Nephron (organoid): Measurements from ENCODE around the gene MIEN1.

Experiments used
- H3K27ac Mint-ChIP-seq, 3 experiments: 2 replicates each; pipeline ENCODE4 v1.8.0; 2020; ENCODE audit warnings: mixed read lengths in 3 of 3, mild to moderate bottlenecking in 2 of 3, moderate library complexity in 1 of 3
- H3K27me3 Mint-ChIP-seq: 2 replicates; pipeline ENCODE4 v1.8.0; 2021; ENCODE audit warnings: low read depth, mild to moderate bottlenecking, moderate library complexity, mixed read lengths
- H3K36me3 Mint-ChIP-seq: 2 replicates; pipeline ENCODE4 v1.8.0; 2020; ENCODE audit warnings: low read depth, mixed read lengths
- H3K4me1 Mint-ChIP-seq: 2 replicates; pipeline ENCODE4 v1.8.0; 2020; ENCODE audit warnings: mixed read lengths
- H3K4me3 Mint-ChIP-seq, 3 experiments: 2 replicates each; pipeline ENCODE4 v1.8.0; 2020; ENCODE audit warnings: mild to moderate bottlenecking in 3 of 3, mixed read lengths in 3 of 3, moderate library complexity in 2 of 3
- H3K9me3 Mint-ChIP-seq: 2 replicates; pipeline ENCODE4 v1.8.0; 2020; ENCODE audit warnings: mixed read lengths
- TF ChIP-seq, protein P1 (sequence below), 3 experiments: fragments of 200-600 bp; sonication (generic); IDR thresholded peaks; one replicate each; pipeline ENCODE4 v1.5.0; 2021; ENCODE audit warnings: antibody characterized with exemption in 3 of 3; ENCODE audit not compliant: unreplicated experiment in 3 of 3

MIEN1 gene

DNA sequence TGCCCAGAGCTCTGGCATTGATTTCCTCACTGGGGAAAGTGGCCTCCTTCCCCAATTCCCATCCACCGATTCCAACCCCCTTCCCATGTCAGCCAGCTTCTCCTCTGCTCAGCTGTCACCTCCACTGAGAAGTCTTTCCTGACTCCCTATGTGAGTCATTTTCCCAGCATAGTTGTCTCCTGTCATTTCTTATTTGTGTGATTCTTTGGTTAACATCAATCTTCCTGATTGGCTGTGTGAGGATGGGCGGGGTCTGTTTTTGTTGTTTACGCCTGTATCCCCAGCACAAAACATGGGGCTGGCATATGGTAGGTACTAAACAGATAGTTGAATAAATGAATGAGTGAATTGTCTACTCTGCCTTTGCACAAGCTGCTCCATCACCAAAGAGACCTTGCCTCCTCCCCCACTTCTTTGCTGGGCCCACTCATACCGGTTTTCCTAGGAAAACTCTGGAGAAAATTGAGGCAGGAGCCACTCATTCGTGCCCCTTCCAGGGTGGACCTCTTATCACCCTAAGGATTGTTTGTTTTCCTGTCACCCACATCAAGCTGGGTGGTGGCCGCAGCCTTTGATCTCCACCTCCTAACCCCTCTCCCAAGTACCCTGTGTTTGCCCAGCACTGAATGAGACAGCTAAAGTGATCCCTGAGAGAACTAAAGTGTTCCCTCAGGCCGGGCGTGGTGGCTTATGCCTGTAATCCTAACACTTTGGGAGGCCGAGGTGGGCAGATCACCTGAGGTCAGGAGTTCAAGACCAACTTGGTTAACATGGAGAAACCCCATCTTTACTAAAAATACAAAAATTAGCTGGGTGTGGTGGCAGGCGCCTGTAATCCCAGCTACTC lies 6.2 kb upstream of the MIEN1 start:
- Mint-ChIP-seq H3K4me1 (peaks cover 20% of the 10 kb centered on the region), H3K9me3 (no peaks in the 10 kb centered on the region), H3K27me3 (peaks cover 60% of the 10 kb centered on the region), H3K27ac (peak overlapping the region in 1 of 3 experiments; percentile 74), H3K36me3 (no peaks in the 10 kb centered on the region), H3K4me3 (peak overlapping the region in 2 of 3 experiments; percentile 40 to 52)
- TF ChIP-seq, protein P1, sequence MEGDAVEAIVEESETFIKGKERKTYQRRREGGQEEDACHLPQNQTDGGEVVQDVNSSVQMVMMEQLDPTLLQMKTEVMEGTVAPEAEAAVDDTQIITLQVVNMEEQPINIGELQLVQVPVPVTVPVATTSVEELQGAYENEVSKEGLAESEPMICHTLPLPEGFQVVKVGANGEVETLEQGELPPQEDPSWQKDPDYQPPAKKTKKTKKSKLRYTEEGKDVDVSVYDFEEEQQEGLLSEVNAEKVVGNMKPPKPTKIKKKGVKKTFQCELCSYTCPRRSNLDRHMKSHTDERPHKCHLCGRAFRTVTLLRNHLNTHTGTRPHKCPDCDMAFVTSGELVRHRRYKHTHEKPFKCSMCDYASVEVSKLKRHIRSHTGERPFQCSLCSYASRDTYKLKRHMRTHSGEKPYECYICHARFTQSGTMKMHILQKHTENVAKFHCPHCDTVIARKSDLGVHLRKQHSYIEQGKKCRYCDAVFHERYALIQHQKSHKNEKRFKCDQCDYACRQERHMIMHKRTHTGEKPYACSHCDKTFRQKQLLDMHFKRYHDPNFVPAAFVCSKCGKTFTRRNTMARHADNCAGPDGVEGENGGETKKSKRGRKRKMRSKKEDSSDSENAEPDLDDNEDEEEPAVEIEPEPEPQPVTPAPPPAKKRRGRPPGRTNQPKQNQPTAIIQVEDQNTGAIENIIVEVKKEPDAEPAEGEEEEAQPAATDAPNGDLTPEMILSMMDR (IDR thresholded peaks at IDR 0.05; ENCODE audit: unreplicated experiment in 3 of 3): no peak

DNA sequence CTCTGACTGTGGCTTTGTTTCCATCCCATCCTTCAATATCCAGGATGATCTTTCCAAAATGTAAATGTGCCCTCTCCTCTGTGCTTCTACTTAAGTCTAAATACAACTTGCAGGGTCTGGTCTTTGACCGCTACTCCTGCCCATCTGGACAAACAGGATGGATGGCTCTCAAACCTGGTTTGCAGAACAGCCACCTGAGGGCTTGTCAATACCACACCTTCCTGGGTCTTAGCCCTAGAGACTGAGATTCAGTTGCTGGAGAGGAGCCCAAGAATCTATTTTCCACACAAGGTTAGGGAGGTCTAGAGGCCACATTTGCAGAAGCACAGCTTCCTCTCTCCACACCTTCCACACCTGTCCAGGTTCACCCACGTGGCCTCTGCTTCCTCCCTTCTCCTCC lies 5.5 kb upstream of the MIEN1 start:
- H3K4me1 Mint-ChIP-seq: peaks cover 17% of the 10 kb centered on the region
- peak overlapping the region in 1 of 3 experiments; percentile 11 for H3K4me3 Mint-ChIP-seq
- no peaks in the 10 kb centered on the region for H3K36me3 Mint-ChIP-seq
- H3K9me3 Mint-ChIP-seq: no peaks in the 10 kb centered on the region
- H3K27ac Mint-ChIP-seq: peak overlapping the region in 2 of 3 experiments; percentile 28 to 34
- TF ChIP-seq, protein P1 (IDR thresholded peaks at IDR 0.05; ENCODE audit: unreplicated experiment in 3 of 3): no peak
- peaks cover 53% of the 10 kb centered on the region for H3K27me3 Mint-ChIP-seq

DNA sequence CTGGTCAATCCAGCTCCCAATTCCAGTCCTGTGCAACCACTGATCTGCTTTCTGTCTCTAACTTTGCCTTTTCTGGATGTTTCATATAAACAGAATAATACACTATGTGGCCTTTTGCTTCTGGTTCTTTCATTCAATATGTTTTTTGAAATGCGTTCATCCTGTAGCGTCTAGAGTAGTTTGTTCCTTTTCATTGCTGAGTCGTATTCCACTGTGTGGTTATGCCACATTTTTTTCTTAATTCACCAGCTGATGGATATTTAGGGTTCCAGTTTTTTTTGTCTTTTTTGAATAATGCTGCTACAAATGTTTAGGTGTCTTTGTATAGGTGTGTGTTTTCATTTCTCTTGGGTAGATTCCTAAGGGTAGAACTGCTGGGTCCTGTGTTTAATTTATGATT lies 2.3 kb upstream of the MIEN1 start:
- no peak overlapping the region for H3K27ac Mint-ChIP-seq
- H3K36me3 Mint-ChIP-seq: peaks cover 3% of the 10 kb centered on the region
- peaks cover 14% of the 10 kb centered on the region for H3K4me1 Mint-ChIP-seq
- H3K9me3 Mint-ChIP-seq: no peaks in the 10 kb centered on the region
- peaks cover 22% of the 10 kb centered on the region for H3K27me3 Mint-ChIP-seq
- H3K4me3 Mint-ChIP-seq: peak overlapping the region; percentile 56 to 78 (median 77)
- TF ChIP-seq, protein P1 (IDR thresholded peaks at IDR 0.05; ENCODE audit: unreplicated experiment in 3 of 3): no peak

DNA sequence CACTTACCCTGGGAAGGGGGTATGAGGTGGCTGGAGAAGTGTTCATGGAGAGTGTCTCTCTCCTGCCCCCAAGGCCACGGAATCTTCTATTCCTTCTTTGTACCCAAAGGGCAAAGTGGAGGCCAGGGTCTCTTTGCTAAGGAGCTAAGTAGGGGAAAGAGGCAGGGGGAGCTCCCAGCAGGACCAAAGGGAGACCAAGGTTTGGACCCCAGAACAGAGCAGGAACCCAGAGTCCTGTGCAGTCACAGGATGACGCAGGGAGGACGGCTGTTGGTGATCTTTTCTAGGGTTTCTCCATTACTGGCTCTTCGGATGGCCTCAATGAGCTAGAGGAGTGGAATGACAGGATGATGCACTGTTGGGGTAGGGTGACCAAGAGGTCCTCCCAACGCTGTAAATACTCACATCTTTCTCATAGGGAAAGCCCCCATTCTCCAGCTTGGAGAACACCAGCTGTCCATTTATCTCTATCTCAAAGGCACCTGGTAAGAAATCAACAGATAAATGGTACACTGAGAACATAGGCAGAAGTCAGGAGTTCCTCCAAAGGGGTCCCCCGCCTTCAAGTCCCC lies 966 bp downstream of the MIEN1 start:
- H3K4me3 Mint-ChIP-seq: peak overlapping the region; percentile 86 to 93 (median 92)
- TF ChIP-seq, protein P1 (IDR thresholded peaks at IDR 0.05; ENCODE audit: unreplicated experiment in 3 of 3): no peak
- H3K27me3 Mint-ChIP-seq: no peaks in the 10 kb centered on the region
- H3K4me1 Mint-ChIP-seq: peaks cover 14% of the 10 kb centered on the region
- no peaks in the 10 kb centered on the region for H3K9me3 Mint-ChIP-seq
- H3K27ac Mint-ChIP-seq: peak overlapping the region; percentile 59 to 83 (median 72)
- H3K36me3 Mint-ChIP-seq: peaks cover 21% of the 10 kb centered on the region

DNA sequence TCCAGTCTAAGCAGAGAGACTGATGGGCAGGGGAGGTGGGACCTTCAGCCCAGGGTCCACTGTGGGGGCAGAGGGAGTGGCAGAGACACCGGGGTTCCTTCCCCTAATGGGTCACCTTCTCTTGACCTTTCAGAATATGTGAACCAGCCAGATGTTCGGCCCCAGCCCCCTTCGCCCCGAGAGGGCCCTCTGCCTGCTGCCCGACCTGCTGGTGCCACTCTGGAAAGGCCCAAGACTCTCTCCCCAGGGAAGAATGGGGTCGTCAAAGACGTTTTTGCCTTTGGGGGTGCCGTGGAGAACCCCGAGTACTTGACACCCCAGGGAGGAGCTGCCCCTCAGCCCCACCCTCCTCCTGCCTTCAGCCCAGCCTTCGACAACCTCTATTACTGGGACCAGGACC lies 2.8 kb downstream of the MIEN1 start:
- Mint-ChIP-seq H3K36me3 (peaks cover 35% of the 10 kb centered on the region), H3K27ac (no peak overlapping the region), H3K4me1 (peaks cover 14% of the 10 kb centered on the region), H3K27me3 (no peaks in the 10 kb centered on the region), H3K4me3 (no peak overlapping the region), H3K9me3 (no peaks in the 10 kb centered on the region)
- TF ChIP-seq, protein P1 (IDR thresholded peaks at IDR 0.05; ENCODE audit: unreplicated experiment in 3 of 3): no peak
